PC-9 (cell line): ENCODE results near the gene ABI2. TPM values are rescaled to one million over a fixed set of nuclear protein-coding genes. Genes with fewer than 3 reads are reported as not detected.

Experiments
- BruUV-seq: library from RNA; stranded (reverse); fragments of 400-500 nt; replicated peaks from 2 replicates; lab custom pipeline; 2021; lab: Mats Ljungman, UMichigan
- CTCF ChIA-PET: fragments of 300-600 bp; sonication (Branson Sonifier 250); formaldehyde crosslinking; loops from one replicate; lab custom pipeline; 2022; ENCODE audit warnings: antibody characterized with exemption; lab: Charles Lee
- POLR2A ChIA-PET: fragments of 300-600 bp; sonication (Branson Sonifier 250); formaldehyde crosslinking; loops from one replicate; lab custom pipeline; 2022; ENCODE audit warnings: antibody characterized with exemption; ENCODE audit not compliant: unreplicated experiment; lab: Charles Lee
- DNase-seq, 2 experiments: peaks; one replicate each; pipeline versions ENCODE4 v3.0.0 to v3.0.0-alpha.2; 2015 to 2022; ENCODE audit warnings: mixed read lengths in 1 of 2
- H2AFZ ChIP-seq: fragments of 200-600 bp; sonication (generic); 2 replicates; pipeline ENCODE4 v1.8.1; 2017; ENCODE audit warnings: antibody characterized with exemption
- H3F3A ChIP-seq: fragments of 200-600 bp; sonication (generic); 2 replicates; pipeline ENCODE4 v1.8.1; 2017; ENCODE audit warnings: antibody characterized with exemption, mild to moderate bottlenecking, low read depth; ENCODE audit not compliant: insufficient read depth
- H3K27ac ChIP-seq: fragments of 200-600 bp; sonication (generic); 2 replicates; pipeline ENCODE4 v1.6.1; 2016; ENCODE audit warnings: mixed run types
- H3K27me3 ChIP-seq: fragments of 200-600 bp; sonication (generic); 2 replicates; pipeline ENCODE4 v1.6.1; 2016; ENCODE audit warnings: low read depth, mixed run types; ENCODE audit not compliant: insufficient read depth
- H3K36me3 ChIP-seq: fragments of 200-600 bp; sonication (generic); 2 replicates; pipeline ENCODE4 v1.6.1; 2016; ENCODE audit warnings: low read depth, mixed run types
- H3K4me1 ChIP-seq: fragments of 200-600 bp; sonication (generic); replicated peaks from 2 replicates; pipeline ENCODE4 v1.6.1; 2016; ENCODE audit warnings: mixed run types; ENCODE audit not compliant: insufficient read depth
- H3K4me2 ChIP-seq: fragments of 200-600 bp; sonication (generic); 2 replicates; pipeline ENCODE4 v1.6.1; 2017; ENCODE audit warnings: mixed run types
- H3K4me3 ChIP-seq: fragments of 200-600 bp; sonication (generic); 2 replicates; pipeline ENCODE4 v1.6.1; 2016; ENCODE audit warnings: mixed run types
- H3K79me2 ChIP-seq: fragments of 200-600 bp; sonication (generic); 2 replicates; pipeline ENCODE4 v1.6.1; 2017; ENCODE audit warnings: low read depth, mixed run types
- H3K9me2 ChIP-seq: fragments of 200-600 bp; sonication (generic); 2 replicates; pipeline ENCODE4 v1.8.1; 2017; ENCODE audit warnings: mild to moderate bottlenecking; ENCODE audit not compliant: insufficient read depth
- H3K9me3 ChIP-seq: fragments of 200-600 bp; sonication (generic); 2 replicates; pipeline ENCODE4 v1.8.1; 2016; ENCODE audit warnings: low read depth; ENCODE audit not compliant: insufficient read depth
- H4K20me1 ChIP-seq: fragments of 200-600 bp; sonication (generic); 2 replicates; pipeline ENCODE4 v1.8.1; 2017; ENCODE audit not compliant: insufficient read depth
- CTCF ChIP-seq: fragments of 200-600 bp; sonication (generic); conservative IDR thresholded peaks from 2 replicates; pipeline ENCODE4 v1.6.1; 2017; ENCODE audit warnings: mixed run types, antibody characterized with exemption, mild to moderate bottlenecking, moderate library complexity
- EZH2 ChIP-seq: fragments of 200-600 bp; sonication (generic); IDR thresholded peaks from 2 replicates; pipeline ENCODE4 v1.8.0; 2017; ENCODE audit warnings: antibody characterized with exemption, low read depth
- intact Hi-C: fragments of 100-400 bp; cut with micrococcal nuclease; formaldehyde crosslinking; loops from one replicate; pipeline ENCODE4 v1.10.0; 2022; ENCODE audit not compliant: unreplicated experiment
- total RNA-seq: library from RNA; stranded (reverse); gene quantifications from 2 replicates; pipeline ENCODE4 v1.2.3, GENCODE V29; 2021

Gene ABI2
- total RNA-seq, 1 experiment from 2014 or later, result 54.3 TPM

GRCh38 chr2:203438528-203438927 is 110.3 kb downstream of the ABI2 start:
- no peaks in the 10 kb centered on the region for H3K36me3 ChIP-seq
- H4K20me1 ChIP-seq, result 0 out of 2 replicates have a peak, but pooled peaks cover 3% of the 10 kb centered on the region
- no peaks in the 10 kb centered on the region for H3K4me1 ChIP-seq
- no peak for DNase-seq
- POLR2A ChIA-PET, result no interaction called here
- H3F3A ChIP-seq, result no peaks in the 10 kb centered on the region
- no peak overlapping the region for H3K4me2 ChIP-seq
- H3K9me2 ChIP-seq, result no peaks in the 10 kb centered on the region
- no peak overlapping the region for H3K27ac ChIP-seq
- TF ChIP-seq EZH2, result no peak
- TF ChIP-seq CTCF, result no peak
- no TSS peak for BruUV-seq
- H3K27me3 ChIP-seq, result no peaks in the 10 kb centered on the region
- no peaks in the 10 kb centered on the region for H3K9me3 ChIP-seq
- no peak overlapping the region for H2AFZ ChIP-seq
- CTCF ChIA-PET, result no interaction called here
- H3K4me3 ChIP-seq, result no peak overlapping the region
- intact Hi-C loops, result no loop called here
- H3K79me2 ChIP-seq, result no peaks in the 10 kb centered on the region

- Histone ChIP-seq H3K9me3 (no peaks in the 10 kb centered on the region), H3K4me2 (no peak overlapping the region), H3K36me3 (0 out of 2 replicates have a peak, but pooled peaks cover 3% of the 10 kb centered on the region), H2AFZ (no peak overlapping the region), H3K79me2 (no peaks in the 10 kb centered on the region), H3K4me3 (no peak overlapping the region), H4K20me1 (0 out of 2 replicates have a peak, but pooled peaks cover 3% of the 10 kb centered on the region), H3F3A (no peaks in the 10 kb centered on the region), H3K9me2 (no peaks in the 10 kb centered on the region), H3K27ac (no peak overlapping the region), H3K27me3 (no peaks in the 10 kb centered on the region), H3K4me1 (no peaks in the 10 kb centered on the region)
- no TSS peak for BruUV-seq
- TF ChIP-seq CTCF (no peak), EZH2 (no peak)
- no peak for DNase-seq
- intact Hi-C loops, result no loop called here
- CTCF ChIA-PET, result no interaction called here
- POLR2A ChIA-PET, result no interaction called here
Measured at GRCh38 chr2:203440671-203441070, 112.5 kb downstream of the ABI2 start.

DNA sequence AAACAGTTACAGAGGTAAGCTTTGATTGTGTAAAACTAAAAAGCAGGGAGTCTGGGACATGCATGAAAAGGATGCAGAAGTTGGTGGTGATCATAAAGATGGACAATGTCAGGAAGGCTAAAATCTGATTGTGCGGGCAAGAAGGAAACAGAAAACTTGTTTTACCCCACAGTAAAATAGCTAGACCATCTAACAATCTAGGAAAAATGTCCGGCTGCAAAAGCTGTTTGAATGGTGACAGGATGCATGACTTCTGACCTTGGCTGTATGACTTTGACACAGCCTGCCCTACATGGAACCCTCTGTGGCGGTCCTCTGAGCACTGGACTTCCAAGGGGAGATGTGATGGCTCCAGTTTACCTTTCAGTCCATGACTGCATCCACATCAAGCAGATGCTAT is 113.3 kb downstream of the ABI2 start:
- BruUV-seq, result no TSS peak
- ChIA-PET CTCF (no interaction called here), POLR2A (no interaction called here)
- no peaks in the 10 kb centered on the region for H3K4me1 ChIP-seq
- H3K27ac ChIP-seq, result no peak overlapping the region
- no peaks in the 10 kb centered on the region for H3K9me3 ChIP-seq
- no peaks in the 10 kb centered on the region for H3K79me2 ChIP-seq
- no peaks in the 10 kb centered on the region for H3F3A ChIP-seq
- no peak overlapping the region for H2AFZ ChIP-seq
- TF ChIP-seq CTCF, result no peak
- TF ChIP-seq EZH2, result no peak
- H3K4me2 ChIP-seq, result no peak overlapping the region
- no peak for DNase-seq
- no peak overlapping the region for H3K4me3 ChIP-seq
- H3K27me3 ChIP-seq, result no peaks in the 10 kb centered on the region
- no peaks in the 10 kb centered on the region for H3K9me2 ChIP-seq
- H4K20me1 ChIP-seq, result 0 out of 2 replicates have a peak, but pooled peaks cover 3% of the 10 kb centered on the region
- intact Hi-C loops, result no loop called here
- H3K36me3 ChIP-seq, result 0 out of 2 replicates have a peak, but pooled peaks cover 3% of the 10 kb centered on the region
